ENCODE results near the gene RAB40B.

The RAB40B gene

DNA sequence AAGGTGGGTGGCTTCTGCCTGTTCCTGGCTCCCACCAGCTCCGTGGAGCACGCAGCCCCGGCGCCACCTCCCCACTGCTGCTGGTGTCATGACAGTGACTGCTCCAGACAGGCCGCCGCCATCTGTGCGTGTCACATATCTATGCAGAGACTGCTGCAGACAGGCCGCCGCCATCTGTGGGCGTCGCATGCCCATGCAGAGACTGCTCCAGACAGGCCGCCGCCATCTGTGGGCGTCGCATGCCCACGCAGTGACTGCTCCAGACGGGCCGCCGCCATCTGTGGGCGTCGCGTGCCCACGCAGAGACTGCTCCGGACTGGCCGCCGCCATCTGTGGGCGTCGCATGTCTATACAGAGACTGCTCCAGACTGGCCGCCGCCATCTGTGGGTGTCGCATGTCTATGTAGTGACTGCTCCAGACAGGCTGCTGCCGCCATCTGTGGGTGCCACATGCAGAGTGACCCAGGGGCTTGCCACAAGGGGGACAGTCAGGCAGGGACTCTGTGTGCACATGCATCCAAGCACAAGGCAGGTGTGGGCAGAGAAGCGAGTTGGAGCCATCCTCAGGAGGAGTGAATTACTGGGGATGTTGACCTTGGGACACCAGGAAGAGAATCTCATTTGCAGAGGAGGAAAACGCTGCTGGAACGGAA is 14.7 kb upstream of the RAB40B start:
- DNase-seq = no peak

DNA sequence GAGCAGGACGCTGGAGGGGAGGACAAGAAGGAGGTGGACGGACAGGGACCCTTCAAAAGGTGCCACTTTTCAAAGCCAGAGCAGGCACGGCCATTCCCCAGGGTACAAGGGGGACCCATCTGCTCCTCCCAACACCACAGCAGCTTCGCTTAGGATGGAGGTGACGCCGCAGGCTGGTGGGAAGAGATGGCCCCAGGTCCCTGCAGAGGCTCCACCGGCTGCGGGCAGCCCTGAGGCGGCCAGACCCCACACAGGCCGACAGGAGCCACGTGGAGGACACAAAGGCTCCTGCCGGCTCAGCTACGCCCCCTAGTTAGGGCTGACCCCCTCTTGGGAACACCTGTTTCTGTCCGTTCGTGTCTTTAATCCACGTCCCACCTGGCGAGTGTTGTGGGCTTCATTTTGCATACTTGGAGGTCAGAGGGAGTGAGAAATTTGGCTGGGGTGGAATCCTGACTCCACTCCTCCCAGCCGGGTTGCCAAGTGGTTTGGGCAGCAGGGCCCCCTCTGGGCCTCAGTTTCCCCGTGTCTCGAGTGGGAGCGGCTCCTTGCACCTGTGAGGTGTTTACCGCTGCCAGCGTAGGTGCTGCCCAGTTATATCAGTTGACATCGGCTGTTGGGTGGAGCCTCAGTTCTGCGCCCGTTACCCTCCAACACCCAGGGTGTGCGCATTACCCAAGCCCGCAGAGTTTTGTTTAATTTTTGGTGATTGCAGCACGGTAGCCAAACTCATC is 12.2 kb upstream of the RAB40B start:
- no peak for DNase-seq

DNA sequence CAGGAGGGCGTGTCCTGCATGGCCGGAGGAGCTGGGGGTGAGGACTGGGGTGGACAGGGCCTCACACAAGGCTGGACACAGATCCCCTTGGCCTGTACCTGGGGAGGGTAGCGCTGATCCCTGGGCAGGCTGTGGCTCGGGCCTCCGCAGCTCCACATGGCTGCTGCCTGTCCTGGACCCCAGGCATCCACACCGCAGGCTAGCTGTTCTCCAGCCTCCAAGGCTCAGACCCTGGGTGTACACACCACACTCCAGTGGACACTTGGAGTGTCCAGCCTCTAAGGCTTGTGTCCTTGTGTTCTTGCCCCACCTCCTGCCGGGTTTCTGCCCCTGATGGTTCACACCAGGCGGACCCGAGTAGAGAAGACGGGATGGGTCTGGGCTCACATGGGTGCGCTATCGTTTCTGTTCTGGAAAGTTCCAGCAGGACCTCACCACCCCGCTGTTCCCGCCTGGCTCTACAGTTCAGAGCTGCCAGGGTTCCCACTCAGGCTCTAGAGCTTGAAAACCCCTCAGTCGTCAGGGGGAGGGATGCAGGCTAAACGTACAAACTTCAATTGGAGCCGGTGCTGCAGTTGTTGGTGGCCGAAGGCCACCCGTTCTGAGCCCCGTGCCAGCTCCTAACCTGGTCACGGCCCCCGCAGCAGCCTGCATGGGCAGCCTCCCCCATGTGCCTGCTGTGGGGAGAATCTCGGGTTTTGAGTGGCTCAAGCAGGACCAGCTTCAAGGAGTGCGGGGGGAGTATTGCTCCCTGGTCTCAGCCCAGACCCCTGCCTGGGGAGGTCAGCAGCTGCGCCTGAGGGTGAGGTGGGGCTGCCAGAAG is 11.4 kb upstream of the RAB40B start:
- no peak for DNase-seq

DNA sequence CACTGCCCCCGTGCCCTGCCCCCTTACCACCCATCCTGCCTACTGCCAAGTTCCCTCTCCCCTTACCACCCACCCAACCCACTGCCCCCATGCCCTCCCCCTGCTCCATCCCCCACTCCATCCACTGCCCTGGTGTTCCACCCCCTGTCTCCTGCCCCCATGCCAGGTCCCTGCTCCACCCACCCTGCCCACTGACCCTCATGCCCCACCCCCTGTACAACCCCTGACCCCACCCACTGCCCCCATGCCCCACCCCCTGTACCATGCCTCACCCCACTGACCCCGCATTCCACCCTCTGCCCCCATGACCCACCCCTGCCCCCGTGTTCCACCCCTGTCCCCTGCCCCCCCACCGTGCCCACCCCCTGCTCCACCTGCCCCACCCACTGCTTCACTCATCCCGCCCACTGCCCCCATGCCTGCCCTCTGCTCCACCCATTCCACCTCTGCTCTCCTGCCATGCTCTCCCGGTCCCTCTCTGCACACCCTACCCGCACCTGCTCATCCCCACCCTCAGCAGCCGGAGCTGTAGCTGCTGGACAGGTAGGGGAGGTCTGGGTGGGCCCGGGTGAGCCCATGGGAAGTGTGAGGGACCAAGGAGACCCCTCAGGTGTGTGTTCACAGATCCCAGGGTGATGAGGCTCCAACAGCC is 10.7 kb upstream of the RAB40B start:
- no peak for DNase-seq

DNA sequence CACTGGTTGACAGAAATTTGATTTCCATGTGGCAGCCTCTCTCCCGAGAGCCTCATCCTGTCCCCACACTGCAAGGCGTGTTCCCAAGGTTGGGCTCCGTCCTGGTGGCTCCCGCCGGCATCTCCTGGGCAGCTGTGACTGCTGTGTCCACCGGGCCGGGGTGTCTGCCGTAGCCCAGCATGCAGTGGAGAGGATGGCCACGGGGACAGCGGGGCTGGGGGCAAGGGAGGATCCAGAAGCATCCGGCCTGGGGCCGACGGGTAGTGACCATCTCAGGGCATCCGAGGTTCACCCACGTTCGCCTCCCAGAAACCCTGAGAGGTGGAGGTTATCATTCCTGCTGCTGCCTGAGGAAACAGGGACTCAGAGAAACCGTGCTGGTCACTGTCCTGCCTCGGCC is 7.3 kb upstream of the RAB40B start:
- no peak for DNase-seq

DNA sequence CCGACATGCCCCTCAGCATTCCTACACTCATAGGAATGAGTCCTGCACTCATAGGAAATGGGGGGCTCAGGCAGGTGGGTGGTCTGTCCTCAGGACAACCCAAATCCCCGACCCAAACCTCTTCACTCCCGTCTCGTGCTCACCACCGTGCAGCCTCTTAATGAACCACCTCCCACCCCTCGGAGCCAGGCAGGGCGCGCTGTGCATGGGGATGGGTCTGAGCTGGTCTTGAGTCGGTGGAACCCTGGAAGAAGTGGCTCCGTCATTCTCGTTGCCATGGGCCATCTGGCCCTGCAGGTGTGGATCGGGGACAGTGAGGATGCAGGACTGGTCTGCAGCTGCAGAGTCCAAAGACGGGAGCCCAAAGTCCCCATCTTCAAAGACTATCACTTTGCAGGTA is 6.4 kb upstream of the RAB40B start:
- no peak for DNase-seq

DNA sequence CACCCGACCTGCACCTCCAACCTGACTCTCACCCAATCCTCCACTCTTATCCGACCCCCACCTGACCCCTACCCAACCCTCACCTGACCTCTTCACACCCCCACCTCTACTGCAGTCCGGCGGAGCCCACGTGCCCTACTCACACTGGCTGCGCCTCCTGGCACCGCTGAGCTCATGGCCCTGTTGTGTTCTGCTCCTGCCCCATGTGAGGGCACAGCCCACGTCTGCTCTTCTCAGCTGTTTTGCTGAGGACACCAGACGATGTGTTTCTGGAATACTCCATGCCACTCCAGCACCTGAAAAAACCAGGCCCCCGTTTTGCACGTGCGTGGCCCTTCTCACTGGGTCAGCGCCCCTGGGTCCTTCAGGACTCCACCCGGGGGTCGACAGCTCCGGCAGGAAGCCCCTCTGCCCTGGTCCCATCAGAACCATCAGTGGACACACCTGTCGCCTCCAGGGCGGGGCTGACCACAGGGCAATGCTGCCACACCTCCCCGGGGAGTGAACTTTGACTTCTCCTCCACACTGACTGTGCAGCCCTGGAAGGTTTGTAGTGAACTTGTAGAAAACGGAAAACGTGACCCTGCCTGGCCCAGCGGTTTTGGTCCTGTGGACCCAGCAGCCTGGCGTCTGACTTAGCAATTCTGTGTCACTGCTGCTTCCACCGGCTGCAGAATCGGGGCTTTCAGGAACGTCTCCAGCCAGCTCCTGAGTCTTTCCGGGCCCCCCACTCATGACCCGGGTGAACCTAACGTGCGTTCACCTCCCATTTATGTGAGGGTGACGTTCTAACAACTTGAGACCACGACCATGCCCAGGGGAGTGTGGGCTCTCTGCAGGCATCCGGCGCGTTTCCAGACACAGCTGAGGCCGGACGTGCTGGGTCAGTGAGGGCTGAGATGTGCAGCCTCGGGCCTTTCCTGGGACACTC is 5.7 kb upstream of the RAB40B start:
- no peak for DNase-seq

DNA sequence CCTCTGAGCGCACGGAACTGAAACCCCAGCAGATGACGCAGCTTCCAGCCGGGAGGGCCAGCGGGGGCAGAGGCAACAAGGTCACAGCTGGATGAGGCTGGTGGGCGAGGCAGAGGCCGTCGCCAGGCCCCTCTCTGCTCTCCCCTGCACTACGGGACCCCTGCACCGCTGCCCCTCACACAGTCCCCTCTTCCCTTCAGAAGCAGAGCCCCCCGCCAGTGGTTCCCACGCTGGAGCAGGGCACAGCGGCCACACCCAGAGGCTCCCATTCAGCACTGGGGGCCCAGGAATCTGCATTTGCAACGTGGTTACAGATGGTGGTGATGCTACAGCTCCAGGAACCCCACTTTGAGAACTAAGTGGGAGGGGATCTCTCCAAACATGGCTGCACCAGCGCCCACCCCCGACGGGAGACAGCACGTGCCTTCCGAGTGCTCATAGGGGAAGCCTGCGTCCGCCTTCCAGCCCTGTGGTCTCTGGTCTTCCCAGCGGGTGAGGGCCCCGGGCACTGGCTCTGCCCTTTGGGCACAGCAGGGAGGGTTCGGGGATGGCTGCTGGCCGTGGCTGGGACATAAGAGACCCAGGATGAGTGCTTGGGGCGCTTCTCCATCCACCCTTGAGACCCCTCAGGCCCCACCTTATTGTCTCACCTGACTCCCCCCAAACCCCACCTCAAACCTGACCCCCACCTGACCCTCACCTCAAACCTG is 4.7 kb upstream of the RAB40B start:
- DNase-seq = no peak

DNA sequence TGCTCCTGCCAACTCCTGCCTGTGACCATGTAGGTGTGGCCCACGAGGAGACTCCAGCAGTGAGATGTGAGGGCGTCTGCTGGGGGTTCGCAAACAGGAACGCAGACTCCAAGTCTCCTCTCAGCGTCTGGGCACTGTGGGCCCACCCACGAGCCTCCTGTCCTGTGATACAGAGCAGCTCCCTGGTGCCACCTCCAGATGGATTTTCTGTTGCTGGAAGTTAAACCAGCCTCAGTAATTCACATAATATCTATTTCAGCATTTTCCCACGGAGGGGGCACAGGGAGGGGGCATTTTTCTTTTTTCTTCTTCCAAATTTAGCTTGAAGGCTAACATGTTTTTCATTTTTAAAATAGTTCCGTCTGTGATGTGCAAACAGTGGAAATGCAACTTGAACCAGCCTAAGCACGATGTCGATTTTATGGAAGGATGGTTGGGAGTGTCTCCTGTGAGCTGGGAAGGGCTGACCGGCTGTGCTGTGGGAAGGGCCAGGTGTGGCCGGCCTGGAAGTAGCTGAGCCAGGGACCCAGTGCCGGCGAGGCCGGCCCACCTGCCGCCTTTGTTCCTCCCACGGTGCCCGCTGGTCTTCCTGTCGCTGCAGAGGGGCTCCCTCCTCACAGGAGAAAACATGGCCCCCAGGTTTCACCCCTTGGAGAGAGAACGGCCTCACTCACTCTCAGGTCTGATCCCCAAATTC is 3.9 kb upstream of the RAB40B start:
- no peak for DNase-seq

DNA sequence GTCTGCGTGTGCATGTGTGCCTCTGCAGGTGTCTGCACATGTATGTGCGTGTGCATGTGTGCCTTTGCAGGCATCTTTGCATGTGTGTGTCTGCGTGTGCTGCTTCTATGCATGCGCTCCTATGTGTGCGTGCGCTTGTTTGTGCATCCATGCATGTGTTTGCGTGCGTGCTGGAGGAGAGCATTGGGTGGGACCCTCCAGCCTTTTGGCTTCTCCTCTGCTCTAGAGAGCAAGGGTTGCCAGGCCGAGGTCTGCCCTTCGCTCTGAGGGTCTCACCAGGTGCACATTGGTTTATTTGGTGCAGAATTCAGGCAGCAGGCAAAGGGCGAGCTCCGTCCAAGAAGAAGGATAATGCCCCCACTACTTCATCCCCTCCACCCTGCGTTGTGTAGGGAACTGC is 1.1 kb upstream of the RAB40B start:
- no peak for DNase-seq

DNA sequence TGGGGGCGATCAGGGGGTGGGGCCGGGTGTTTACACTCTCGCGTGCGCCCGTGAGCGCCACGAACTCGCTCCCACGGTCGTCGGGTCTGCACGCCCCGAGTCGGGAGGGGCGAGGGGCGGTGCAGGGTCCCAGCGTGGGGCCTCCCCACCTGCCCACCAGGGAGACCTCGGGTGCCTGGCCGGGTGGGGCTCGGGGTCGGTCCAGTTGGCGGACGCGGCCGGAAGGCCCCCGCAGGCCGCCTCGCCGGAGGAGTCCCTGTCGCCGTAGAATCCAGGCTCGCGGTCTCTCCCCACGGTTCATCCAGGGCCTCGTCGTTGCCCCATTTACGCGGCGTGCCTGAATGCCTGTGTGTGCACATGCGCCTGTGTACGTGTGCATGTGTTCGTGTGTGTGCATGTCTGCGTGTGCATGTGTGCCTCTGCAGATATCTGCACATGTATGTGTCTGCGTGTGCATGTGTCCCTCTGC is 510 bp upstream of the RAB40B start:
- no peak for DNase-seq

DNA sequence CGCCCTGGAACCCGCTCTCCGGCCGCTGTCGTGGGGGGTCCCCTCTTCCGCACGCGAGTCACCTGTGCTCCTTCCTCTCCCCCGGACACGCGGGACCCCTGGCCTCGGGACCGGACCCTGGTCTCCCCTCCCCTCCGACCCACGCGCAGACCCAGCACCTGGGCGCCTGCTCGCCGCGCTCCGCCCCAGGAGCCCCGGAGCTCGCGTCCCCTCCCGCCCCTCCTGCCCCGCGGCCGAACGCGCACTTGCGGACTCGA is 762 bp downstream of the RAB40B start:
- DNase-seq = no peak

DNA sequence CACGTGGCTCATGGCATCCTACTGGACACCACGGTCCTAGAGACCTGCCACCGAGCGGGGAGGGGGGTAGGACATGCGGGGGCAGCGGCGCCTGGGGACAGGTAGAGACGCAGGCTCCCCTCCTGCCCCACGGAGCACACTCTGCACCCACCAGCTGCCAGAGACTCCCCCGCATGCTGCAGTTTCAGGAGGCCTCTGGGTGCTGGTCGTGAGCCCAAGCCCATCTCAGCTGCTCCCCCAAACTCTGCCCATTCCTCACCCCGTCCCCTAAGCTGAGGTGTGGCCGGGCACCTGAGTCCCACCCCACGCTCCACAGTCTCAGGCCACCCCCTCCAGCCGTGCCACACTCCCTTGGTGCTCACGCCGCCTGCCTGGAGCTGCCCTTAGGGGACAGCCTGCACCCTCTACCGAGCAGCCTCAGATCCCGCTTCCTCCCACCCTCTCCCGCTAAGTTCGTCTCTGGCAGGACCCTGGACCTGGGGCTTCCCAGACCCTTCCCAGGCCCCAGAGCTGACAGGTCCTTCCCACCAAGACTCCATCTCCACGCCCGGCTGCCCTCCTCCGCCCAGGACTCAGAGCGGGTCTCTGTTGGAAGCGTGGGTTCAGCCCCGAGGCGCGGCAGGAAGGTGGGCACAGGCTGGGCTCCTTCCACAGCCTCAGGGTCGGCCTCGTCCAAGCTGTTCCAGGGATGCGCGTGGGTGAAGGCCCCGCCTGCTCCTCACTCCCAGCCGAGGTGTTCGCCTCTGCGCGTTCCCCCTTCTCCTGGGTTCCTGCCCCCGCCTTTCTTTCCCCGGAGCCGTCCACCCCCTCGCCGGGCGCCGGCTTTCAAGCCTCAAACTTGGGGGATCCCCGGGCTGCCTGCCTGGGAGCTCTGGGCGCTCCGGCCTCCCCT is 1.3 kb downstream of the RAB40B start:
- DNase-seq = no peak

DNA sequence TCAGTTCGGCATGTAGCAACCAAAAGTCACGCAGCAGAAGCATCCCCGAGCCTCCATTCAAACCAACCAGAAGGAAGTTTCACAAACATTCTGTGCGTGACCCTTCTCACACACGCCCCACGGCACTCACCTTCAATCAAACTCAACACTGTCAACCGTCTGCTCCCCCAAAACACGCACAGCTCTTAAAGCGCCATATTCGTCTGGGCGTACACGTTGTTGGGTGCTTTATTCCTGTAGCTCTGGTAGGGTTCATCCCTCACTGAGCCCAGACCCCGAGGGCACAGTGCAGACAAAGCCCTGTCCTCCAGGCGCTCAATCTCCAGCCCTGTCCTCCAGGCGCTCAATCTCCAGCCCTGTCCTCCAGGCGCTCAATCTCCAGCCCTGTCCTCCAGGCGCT is 2.2 kb downstream of the RAB40B start:
- DNase-seq = no peak

DNA sequence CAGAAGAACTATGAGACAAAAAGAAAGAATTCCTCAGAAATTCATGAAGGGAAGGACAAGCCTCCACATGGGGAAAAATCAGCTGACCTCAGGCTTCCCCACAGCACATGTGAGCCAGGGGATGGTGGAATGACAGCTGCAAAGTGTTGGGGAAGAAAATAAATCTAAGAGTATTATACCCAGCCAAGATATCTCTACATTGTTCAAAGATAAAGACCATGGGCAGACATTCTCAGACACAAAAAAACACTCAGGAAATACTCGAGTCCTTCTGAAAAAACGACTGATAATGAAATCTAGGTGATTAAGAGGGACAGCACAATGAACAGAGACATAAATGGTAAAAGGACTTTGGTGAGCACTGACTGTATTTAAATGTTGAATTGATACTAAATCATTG is 3.9 kb downstream of the RAB40B start:
- no peak for DNase-seq

DNA sequence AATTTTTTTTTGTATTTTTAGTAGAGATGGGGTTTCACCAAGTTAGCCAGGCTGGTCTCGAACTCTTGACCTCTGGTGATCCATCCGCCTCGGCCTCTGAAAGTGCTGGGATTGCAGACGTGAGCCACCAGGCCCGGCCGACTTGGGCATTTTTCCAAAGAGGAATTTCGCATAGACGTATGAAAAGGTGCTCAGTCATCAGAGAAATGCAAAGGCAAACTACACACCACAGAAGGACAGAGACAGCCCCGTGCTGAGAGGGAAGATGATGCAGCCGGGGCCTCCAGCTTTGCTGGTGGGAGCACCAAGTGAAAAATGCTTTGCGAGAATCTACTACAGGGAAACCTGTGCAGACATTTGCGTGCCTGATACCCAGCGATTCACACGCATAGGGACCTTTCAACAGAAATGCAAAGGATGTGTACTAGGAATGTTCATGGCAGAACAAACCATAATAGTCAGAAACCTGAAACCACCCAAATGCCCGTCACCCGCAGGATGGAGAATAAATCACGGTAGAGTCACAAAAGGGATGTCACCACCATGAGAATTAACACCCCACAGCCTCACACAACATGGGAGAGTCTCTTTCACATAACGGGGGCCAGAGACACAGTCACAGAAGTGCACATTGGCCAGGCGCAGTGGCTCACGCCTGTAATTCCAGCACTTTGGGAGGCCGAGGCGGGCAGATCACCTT is 5.2 kb downstream of the RAB40B start:
- DNase-seq = no peak

DNA sequence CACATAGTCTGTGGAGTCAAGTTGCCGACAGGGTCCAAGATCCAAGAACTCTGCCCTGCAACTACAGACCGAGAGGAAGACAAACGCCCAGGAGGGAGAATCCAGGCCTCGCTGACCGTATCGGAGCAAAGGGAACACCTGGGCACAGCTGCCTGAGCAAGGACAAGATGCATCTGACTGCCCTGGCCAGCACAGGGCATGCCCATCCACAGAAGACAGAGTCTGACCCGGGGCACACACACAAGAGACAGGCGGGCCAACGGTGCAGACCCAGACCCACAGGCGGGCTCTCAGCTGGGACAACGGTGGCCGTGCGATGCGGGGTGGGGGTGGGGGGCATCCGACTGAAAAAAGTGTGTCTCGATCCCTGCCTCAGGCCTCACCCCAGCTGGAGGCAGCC is 6.2 kb downstream of the RAB40B start:
- no peak for DNase-seq

DNA sequence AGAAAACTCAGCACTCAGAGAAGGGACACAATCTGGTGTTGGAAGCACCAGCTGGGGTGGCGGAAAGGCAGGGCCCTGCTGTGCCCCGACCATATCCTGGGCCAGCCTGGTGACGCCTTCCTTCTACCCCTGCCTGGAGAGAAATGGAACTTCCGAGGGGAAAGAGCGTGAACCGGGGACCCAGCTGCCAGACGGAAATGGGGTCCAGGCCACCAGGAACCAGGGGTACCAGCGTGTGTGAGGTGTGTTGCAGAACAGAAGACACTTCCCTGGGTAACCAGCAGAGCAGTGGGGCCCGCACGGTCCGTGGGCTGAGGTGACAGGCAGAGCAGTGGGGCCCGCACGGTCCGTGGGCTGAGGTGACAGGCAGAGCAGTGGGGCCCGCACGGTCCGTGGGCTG is 6.8 kb downstream of the RAB40B start:
- DNase-seq = no peak

DNA sequence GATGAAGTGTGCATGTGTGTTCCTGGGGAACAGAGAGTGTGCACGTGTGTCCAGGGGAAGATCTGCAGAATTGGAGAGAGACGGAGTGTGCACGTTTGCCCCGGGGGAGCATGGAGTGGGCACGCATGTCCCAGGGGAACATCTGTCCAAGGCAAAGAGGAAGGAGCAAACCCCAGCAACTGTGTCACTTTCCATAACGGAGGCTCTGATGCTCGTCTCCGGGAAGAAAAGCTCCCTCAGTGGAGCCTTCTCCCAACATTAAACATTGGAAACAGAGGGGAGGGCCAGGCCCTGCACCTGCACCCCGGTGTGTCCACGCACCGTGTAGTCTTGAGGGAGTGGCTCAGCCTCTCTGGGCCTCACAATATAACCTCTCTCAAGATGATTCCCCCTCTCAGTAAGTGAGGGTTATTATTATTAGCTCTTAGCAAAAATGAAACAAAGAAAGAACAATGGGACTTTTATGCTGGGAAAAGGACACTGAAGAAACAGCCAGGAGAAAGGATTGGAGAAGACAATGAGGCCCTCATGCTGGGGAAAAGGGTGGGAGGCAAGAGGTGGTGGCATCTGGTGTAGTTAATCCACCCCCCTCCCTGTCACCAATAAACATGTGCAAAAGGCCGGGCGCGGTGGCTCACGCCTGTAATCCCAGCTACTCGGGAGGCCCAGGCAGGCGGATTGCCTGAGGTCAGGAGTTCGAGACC is 7.6 kb downstream of the RAB40B start:
- DNase-seq = no peak
